Measurements from ENCODE around the gene ZFYVE28.

ZFYVE28 gene

GRCh38 chr4:2427383-2428334, 9.2 kb upstream of the ZFYVE28 start:
- no peak for DNase-seq

- DNase-seq = no peak
These were observed 8.3 kb upstream of the ZFYVE28 start for GRCh38 chr4:2426711-2427275.

GRCh38 chr4:2426069-2426397, 7.6 kb upstream of the ZFYVE28 start:
- no peak for DNase-seq

DNA sequence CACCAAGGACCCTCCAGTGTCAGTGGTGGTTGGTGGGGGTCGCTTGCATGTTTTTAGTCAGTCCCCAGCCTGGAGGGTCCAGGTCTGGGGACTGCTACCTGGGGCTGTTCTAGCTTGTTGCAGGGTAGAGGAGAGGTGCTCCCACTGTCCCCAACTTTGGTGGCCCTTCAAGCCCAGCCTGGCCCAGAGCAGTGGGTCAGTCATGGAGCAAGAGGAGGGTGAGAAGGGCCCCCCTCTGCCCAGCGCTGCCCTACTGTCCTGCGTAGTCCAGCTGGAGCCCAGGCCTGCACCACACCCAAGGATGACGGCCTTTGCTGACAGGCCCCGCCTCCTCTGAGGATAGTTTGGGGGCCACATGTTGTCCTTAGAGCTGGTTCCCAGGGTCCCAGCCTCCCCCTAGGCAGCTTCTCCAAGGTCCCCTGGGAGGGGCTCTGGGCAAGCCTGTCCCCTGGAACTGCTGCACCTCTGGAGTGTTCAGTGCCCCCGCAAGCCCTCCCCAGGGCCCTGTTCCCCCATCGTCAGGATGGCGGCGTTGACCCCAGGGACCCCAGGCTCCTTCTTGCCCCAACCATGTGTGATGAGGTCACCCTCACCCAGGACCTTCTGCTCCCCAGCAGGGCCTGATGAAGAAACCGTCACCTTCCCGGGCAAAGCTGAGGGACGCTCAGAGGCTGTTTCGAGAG, 7.1 kb upstream of the ZFYVE28 start:
- DNase-seq = no peak

DNA sequence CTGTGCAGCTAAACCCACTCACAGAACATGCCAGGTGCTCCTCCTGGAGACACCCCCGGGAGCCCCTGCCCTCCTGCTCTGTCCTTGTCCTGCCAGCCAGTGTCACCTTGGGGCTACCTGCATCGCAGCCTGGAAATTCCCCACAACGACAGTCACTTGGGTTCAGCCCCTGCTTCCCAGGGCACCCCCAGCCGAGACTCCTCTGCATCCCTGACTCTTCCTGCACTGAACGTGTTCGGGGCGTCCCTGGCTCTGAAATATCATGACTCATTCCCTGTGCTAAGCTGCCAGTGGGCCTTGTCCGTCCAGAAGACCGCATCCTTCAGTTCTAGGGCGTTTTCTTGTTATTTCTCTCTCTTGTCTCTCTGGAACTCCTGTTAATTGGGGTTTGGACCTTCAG, 6.1 kb upstream of the ZFYVE28 start:
- no peak for DNase-seq

DNA sequence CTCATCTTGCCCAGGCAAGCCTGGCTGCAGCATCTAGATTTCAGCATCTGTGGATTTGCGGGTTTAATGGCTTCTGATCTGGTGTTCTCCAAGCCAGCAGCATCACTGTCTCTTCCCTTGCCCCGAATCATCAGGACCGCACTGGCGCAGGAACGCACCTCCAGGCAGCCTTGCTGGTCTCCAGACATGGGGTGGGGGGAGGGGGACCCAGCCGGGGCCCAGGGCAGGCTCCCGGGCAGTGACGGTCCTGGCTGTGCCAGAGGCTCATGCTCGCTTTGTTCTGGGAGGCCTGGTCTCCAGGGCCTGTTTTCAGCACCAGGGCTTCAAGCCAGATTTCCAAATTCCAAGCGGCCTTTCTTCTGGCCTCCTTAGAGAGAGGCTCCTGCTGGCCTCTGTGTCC, 5.2 kb upstream of the ZFYVE28 start:
- DNase-seq = no peak

DNA sequence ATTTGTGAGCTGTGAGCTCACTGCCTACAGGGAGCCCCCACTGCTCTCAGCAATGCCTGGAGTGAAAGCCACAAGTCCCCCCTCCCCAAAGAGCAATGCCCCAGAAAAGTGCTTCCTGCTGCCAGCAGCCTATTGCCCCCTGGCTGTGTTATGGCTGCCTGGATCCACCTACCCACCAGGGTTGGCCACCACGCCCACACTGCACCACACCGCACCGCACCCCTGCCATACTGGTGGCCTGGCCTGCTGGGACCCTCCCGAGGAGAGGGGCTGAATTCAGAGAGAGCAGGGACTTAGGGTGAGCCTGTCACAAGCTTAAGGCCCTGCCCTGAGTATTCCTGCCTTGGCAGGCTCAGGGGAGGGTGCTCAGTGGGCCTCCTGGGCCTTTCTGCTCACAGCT, 4.6 kb upstream of the ZFYVE28 start:
- DNase-seq = no peak

DNA sequence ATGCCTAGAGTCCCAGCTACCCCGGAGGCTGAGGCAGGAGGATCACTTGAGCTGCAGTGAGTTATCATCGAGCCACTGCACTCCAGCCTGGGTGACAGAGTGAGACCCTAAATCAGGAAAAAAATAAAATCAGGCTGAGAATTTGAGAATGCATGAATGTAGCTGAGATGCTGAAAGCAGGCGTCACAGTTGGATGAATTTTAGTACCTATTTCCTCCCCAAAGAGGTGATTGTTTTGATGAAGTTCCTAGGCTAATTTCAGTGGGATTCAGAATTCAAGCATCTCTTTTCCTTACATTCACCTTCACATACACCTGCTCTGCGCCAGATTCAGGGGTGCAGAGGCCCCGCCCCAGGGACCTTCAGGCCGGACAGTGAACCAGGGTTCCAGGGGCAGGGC, 3.5 kb upstream of the ZFYVE28 start:
- DNase-seq = no peak

GRCh38 chr4:2419814-2420213, 1.4 kb upstream of the ZFYVE28 start:
- DNase-seq = no peak

DNA sequence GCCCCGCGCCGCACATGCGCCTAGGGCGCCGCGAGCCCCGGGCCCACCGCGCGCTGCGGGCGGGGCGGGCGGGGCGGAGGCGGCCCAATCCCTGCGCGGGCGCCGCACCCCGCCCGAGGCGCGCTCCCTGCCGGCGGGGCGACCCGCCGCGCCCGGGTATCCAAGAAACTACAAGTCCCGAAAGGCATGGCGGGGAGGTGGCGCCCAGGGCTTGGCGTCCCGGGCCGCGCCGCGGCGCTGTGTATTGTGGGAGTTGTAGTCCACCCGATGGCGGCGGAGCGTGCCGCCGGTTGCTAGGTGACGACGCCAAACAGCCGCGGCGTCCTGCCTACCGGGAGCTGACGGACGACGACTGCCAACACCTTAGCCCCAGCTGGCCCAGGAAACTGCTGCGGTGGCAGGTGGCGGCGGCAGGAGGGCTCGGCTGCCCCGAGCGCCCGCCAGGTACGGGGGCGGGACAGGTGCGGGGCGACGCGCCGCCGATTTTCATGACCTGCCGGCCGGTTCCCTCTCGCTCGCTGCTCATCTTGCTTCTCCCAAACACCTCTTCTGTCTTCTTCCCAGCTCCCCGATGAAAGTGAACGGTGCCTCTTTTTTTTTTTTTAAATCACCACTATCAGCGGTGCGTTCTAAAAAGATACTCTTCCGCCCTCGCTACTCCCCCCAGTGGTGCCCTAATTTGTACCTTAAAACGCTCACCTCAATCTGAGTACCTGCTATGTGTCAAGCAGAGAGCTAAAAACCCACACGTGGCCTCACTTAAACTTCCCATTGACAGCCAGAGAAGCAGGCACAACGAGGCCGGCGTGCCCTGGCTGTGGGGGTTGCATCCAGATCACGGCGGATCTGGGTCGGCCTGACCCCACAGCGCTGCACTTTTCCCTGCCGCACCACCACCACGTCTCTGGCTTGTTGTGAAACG, 466 bp upstream of the ZFYVE28 start, which contains the start of gene CFAP99:
TSS of gene CFAP99 (plus strand) at position 306 of the 922 bp plus-strand sequence.
- peak; percentile 96 for DNase-seq

DNA sequence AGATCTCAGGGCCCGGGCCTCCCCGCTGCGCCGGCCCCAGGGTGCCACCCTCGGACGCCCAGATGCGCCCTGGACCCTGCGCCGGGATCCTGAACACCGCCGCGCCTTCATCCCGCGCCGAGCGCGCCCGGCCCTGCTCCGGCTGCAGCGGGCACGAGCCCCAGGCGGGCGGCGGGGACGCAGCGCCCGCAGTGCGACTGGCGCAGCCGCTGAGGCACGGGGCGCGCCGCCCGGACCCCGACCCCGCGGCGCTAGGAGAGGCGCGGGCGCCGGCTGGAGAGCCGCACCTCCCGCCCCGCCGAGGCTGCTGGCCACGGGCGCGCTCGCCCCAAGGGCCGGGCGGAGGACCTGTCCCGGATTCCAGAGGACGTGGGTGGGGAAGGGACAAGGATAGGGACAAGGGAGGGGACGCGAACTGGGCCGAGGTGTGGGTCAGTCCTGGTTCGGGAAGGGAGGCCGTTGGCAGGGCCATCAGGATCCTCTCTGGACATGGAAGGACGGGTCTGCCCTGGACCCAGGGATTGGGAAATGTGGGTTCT, 1.1 kb downstream of the ZFYVE28 start:
- DNase-seq = no peak

- DNase-seq = no peak
These were observed 1.8 kb downstream of the ZFYVE28 start for GRCh38 chr4:2416564-2417225.

DNA sequence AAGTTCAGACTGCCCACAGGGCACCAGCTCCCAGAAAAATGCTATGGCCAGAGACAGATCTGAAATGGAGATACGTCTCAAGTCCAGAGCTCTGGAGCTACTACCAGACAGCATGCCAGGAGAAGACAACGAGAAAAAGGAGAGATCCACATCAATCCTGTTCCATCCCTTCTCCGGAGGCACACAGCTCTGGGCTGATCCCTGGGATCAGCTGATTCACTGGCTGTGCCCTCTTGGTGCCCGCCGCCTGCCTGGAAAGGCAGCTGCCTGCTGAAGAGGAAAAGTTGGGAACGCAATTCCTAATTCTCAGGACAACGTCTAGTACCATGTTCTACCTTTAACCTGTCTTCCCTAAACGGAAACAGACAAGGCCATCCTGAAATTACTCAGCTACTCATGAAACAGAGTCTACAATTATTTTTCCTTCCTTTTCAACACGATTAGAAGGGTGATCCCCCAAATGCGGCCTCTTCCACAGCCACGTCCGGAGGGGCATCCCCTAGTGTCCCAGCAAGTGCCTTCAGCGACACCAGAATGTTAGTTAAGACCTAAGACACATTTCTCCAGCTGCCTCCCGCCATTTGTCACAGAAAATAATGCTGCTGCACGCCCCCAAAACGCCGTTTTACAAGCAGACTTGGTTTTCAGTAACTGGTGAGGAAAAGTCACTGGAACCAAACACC, 2.4 kb downstream of the ZFYVE28 start:
- DNase-seq = no peak

GRCh38 chr4:2415213-2415612, 3.2 kb downstream of the ZFYVE28 start:
- DNase-seq = no peak

GRCh38 chr4:2413821-2414610, 4.4 kb downstream of the ZFYVE28 start:
- DNase-seq = no peak

- peak; percentile 80 for DNase-seq
These were observed 5.3 kb downstream of the ZFYVE28 start for GRCh38 chr4:2412885-2413716.

GRCh38 chr4:2412534-2412884, 5.9 kb downstream of the ZFYVE28 start:
- no peak for DNase-seq

GRCh38 chr4:2411786-2412510, 6.5 kb downstream of the ZFYVE28 start:
- DNase-seq = no peak

DNA sequence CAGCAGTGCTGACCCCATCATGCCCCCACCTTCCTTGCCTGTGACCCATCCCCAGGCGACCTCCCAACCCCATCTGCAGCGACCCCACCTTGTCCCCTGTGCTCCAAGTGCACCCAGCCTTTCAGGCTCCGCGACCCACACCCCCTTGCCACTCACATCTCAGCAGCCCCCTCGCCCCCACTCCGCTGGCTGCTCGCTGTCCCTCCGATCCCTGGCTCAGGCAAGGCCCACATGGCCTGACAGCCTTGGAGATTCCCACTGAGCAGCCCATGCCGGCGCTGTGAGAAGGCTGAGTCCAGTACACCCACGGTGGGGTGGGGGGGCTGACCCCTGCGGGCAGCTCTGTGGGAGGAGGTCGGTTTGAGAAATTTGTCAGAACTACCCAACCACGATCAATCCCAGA, 9.1 kb downstream of the ZFYVE28 start:
- no peak for DNase-seq

Measured in NCI-H2081 treated with DMSO at 0.1 percent for 48 hours (cell line).